Spleen (tissue), 7 donors: ENCODE data around the gene SPON1.

Experiments used
- POLR2A ChIP-seq, 3 donors: fragments of 450-650 bp; IDR thresholded peaks; one replicate each; pipeline ENCODE4 v1.5.1; 2017; ENCODE audit warnings: antibody characterized with exemption in 3 of 3, mild to moderate bottlenecking in 1 of 3
- TF ChIP-seq, protein P1 (sequence below), 11 experiments: fragments of 200-600 bp in 7 of 11; fragments of 450-650 bp in 4 of 11; sonication (generic) in 4 of 11; IDR thresholded peaks in 8 of 11; conservative IDR thresholded peaks in 3 of 11; 1 replicate in 7 of 11; 2 replicates in 4 of 11; pipeline versions ENCODE4 v1.4.0 to v1.8.0; 2016 to 2021; ENCODE audit warnings: antibody characterized with exemption in 11 of 11, inconsistent platforms in 4 of 11, mild to moderate bottlenecking in 1 of 11
- donor health status: DM: no; HTN: no; CAD: no; lungs with moderate emphysema.
- donor health status: DM: no; HTN: no; CAD: no.
- donor health status: DM: no; HTN: no; CAD: no.

- TF ChIP-seq POLR2A (IDR thresholded peaks at IDR 0.05): no peak
- TF ChIP-seq, protein P1, sequence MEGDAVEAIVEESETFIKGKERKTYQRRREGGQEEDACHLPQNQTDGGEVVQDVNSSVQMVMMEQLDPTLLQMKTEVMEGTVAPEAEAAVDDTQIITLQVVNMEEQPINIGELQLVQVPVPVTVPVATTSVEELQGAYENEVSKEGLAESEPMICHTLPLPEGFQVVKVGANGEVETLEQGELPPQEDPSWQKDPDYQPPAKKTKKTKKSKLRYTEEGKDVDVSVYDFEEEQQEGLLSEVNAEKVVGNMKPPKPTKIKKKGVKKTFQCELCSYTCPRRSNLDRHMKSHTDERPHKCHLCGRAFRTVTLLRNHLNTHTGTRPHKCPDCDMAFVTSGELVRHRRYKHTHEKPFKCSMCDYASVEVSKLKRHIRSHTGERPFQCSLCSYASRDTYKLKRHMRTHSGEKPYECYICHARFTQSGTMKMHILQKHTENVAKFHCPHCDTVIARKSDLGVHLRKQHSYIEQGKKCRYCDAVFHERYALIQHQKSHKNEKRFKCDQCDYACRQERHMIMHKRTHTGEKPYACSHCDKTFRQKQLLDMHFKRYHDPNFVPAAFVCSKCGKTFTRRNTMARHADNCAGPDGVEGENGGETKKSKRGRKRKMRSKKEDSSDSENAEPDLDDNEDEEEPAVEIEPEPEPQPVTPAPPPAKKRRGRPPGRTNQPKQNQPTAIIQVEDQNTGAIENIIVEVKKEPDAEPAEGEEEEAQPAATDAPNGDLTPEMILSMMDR (IDR thresholded peaks at IDR 0.05 in 8 of 11, conservative IDR thresholded peaks at IDR 0.05 in 3 of 11): no peak
These were observed 3.7 kb upstream of the SPON1 start for GRCh38 chr11:13958641-13959400.
